A549 (cell line): ENCODE data around the gene BCO2. TPM values are rescaled to one million over a fixed set of nuclear protein-coding genes. Genes with fewer than 3 reads are reported as not detected.

Experiments
- ATAC-seq, 2 experiments: fragments of 200-7000 bp in 1 of 2; fragments of >200 bp in 1 of 2; cut with Nextera tagmentation in 1 of 2; cut with Tn5 transposase in 1 of 2; 3 replicates each; pipeline versions ENCODE4 v1.8.0 to v1.9.1; 2018 to 2020; ENCODE audit warnings: mild to moderate bottlenecking in 1 of 2, moderate library complexity in 1 of 2
- CTCF ChIA-PET: fragments of 300-600 bp; sonication (Branson Sonifier 250); formaldehyde crosslinking; extraction: SDS; loops from one replicate; lab custom pipeline; 2021; ENCODE audit warnings: antibody characterized with exemption, inconsistent platforms; lab: Yijun Ruan, JAX
- POLR2A ChIA-PET: fragments of 350-600 bp; formaldehyde crosslinking; extraction: SDS; loops from one replicate; lab custom pipeline; 2021; ENCODE audit warnings: antibody characterized with exemption, inconsistent platforms; lab: Yijun Ruan, JAX
- DNase-seq, 2 experiments: peaks; one replicate each; pipeline versions ENCODE4 v3.0.0 to v3.0.0-alpha.2; 2011 to 2016; ENCODE audit warnings: low read depth in 1 of 2, low spot score in 1 of 2
- FAIRE-seq: peaks from 2 replicates; lab custom pipeline; 2011; peaks lifted over from hg19 to GRCh38; lab: Jason Lieb, UNC
- H3K27ac ChIP-seq, 2 experiments: fragments of >200 bp; sonication (Bioruptor Twin); formaldehyde crosslinking; 3 replicates each; pipeline ENCODE4 v1.5.1; 2016 to 2017
- H3K4me1 ChIP-seq: fragments of >200 bp; sonication (Bioruptor Twin); formaldehyde crosslinking; 3 replicates; pipeline ENCODE4 v1.6.1; 2016
- H3K4me2 ChIP-seq: fragments of >200 bp; sonication (Bioruptor Twin); formaldehyde crosslinking; 3 replicates; pipeline ENCODE4 v1.6.1; 2016
- H3K4me3 ChIP-seq: fragments of >200 bp; sonication (Bioruptor Twin); formaldehyde crosslinking; 3 replicates; pipeline ENCODE4 v1.5.1; 2016
- H3K9me3 ChIP-seq: fragments of >200 bp; sonication (Bioruptor Twin); formaldehyde crosslinking; 3 replicates; pipeline ENCODE4 v1.6.1; 2016
- ATOH8 ChIP-seq: fragments of 250-450 bp; sonication (Bioruptor Pico); IDR thresholded peaks from 2 replicates; pipeline ENCODE4 v1.5.0; 2020; ENCODE audit warnings: low read depth, mild to moderate bottlenecking, moderate library complexity
- BCL3 ChIP-seq: fragments of >200 bp; sonication (Bioruptor Twin); formaldehyde crosslinking; IDR thresholded peaks from 3 replicates; pipeline ENCODE4 v1.6.1; 2016
- BHLHE40 ChIP-seq: IDR thresholded peaks from 2 replicates; pipeline ENCODE4 v1.6.1; 2012; ENCODE audit warnings: low read depth, low read length, inconsistent platforms
- CBX2 ChIP-seq: fragments of 200-600 bp; sonication (generic); IDR thresholded peaks from 2 replicates; pipeline ENCODE4 v1.6.1; 2016; ENCODE audit warnings: low read depth, mild to moderate bottlenecking, borderline replicate concordance
- CHD2 ChIP-seq: fragments of 150-350 bp; IDR thresholded peaks from 2 replicates; pipeline ENCODE4 v1.6.1; 2014; ENCODE audit warnings: low read length; ENCODE audit not compliant: partially characterized antibody
- ELK1 ChIP-seq: fragments of 150-350 bp; IDR thresholded peaks from 2 replicates; pipeline ENCODE4 v1.6.1; 2014; ENCODE audit warnings: low read depth, mild to moderate bottlenecking, low read length
- ESRRA ChIP-seq: fragments of 150-350 bp; IDR thresholded peaks from 2 replicates; pipeline ENCODE4 v1.6.1; 2014; ENCODE audit warnings: mild to moderate bottlenecking, low read length, borderline replicate concordance
- FOSB ChIP-seq: fragments of 250-450 bp; sonication (Bioruptor Pico); IDR thresholded peaks from 2 replicates; pipeline ENCODE4 v1.5.0; 2020; ENCODE audit warnings: mild to moderate bottlenecking, moderate library complexity
- HDAC2 ChIP-seq: fragments of 200-600 bp; sonication (generic); IDR thresholded peaks from 2 replicates; pipeline ENCODE4 v1.6.1; 2016
- HOXB13 ChIP-seq: fragments of 250-450 bp; sonication (Bioruptor Pico); IDR thresholded peaks from 2 replicates; pipeline ENCODE4 v1.5.0; 2020; ENCODE audit warnings: low read depth, mild to moderate bottlenecking, moderate library complexity
- JUNB ChIP-seq: fragments of >200 bp; sonication (Bioruptor Twin); formaldehyde crosslinking; IDR thresholded peaks from 2 replicates; pipeline ENCODE4 v1.6.1; 2016
- KDM1A ChIP-seq: fragments of 200-600 bp; sonication (generic); IDR thresholded peaks from 2 replicates; pipeline ENCODE4 v1.6.1; 2016; ENCODE audit warnings: low read depth, mild to moderate bottlenecking
- KDM5A ChIP-seq: fragments of 200-600 bp; sonication (generic); IDR thresholded peaks from 2 replicates; pipeline ENCODE4 v1.6.1; 2016; ENCODE audit warnings: antibody characterized with exemption, mild to moderate bottlenecking
- MAFK ChIP-seq: fragments of 450-650 bp; IDR thresholded peaks from 2 replicates; pipeline ENCODE4 v1.6.1; 2014; ENCODE audit not compliant: partially characterized antibody
- NPAS2 ChIP-seq: fragments of 250-450 bp; sonication (Bioruptor Pico); IDR thresholded peaks from 2 replicates; pipeline ENCODE4 v1.8.0; 2022; ENCODE audit warnings: mild to moderate bottlenecking, moderate library complexity, borderline replicate concordance
- NR3C1 ChIP-seq: fragments of >200 bp; sonication (Bioruptor Twin); formaldehyde crosslinking; IDR thresholded peaks from 3 replicates; pipeline ENCODE4 v1.6.1; 2017
- PBX3 ChIP-seq: IDR thresholded peaks from 2 replicates; pipeline ENCODE4 v1.6.1; 2012
- PHF8 ChIP-seq: fragments of 200-600 bp; sonication (generic); IDR thresholded peaks from 2 replicates; pipeline ENCODE4 v1.6.1; 2016; ENCODE audit warnings: low read depth, mild to moderate bottlenecking, antibody characterized with exemption, moderate library complexity, borderline replicate concordance
- POLR2AphosphoS2 ChIP-seq: conservative IDR thresholded peaks from 2 replicates; pipeline ENCODE4 v1.6.1; 2012; ENCODE audit warnings: low read length, improper control_type of control experiment, inconsistent platforms
- RARB ChIP-seq: fragments of 250-450 bp; sonication (Bioruptor Pico); IDR thresholded peaks from 2 replicates; pipeline ENCODE4 v1.8.0; 2021; ENCODE audit warnings: mild to moderate bottlenecking, moderate library complexity
- RCOR1 ChIP-seq: fragments of 150-350 bp; IDR thresholded peaks from 2 replicates; pipeline ENCODE4 v1.6.1; 2014; ENCODE audit warnings: antibody characterized with exemption, low read length, low read depth
- REST ChIP-seq: fragments of 200-600 bp; sonication (generic); IDR thresholded peaks from 2 replicates; pipeline ENCODE4 v1.6.1; 2016; ENCODE audit warnings: antibody characterized with exemption, mild to moderate bottlenecking, moderate library complexity
- SMC3 ChIP-seq: fragments of >200 bp; sonication (Bioruptor Twin); formaldehyde crosslinking; IDR thresholded peaks from 3 replicates; pipeline ENCODE4 v1.6.1; 2018; ENCODE audit warnings: inconsistent platforms
- TP53 ChIP-seq: fragments of 250-450 bp; sonication (Bioruptor Pico); IDR thresholded peaks from 2 replicates; pipeline ENCODE4 v1.5.0; 2021; ENCODE audit warnings: mild to moderate bottlenecking, moderate library complexity
- ZC3H11A ChIP-seq: fragments of 450-650 bp; IDR thresholded peaks from 2 replicates; pipeline ENCODE4 v1.6.1; 2014; ENCODE audit warnings: antibody characterized with exemption, mild to moderate bottlenecking
- ZFP36 ChIP-seq: fragments of 450-650 bp; IDR thresholded peaks from 2 replicates; pipeline ENCODE4 v1.6.1; 2014; ENCODE audit warnings: borderline replicate concordance; ENCODE audit not compliant: partially characterized antibody
- ZNF302 ChIP-seq: fragments of 250-450 bp; sonication (Bioruptor Pico); IDR thresholded peaks from 2 replicates; pipeline ENCODE4 v1.9.0; 2021; ENCODE audit warnings: inconsistent platforms, mild to moderate bottlenecking, moderate library complexity
- WGBS: methylation state at CpG from one replicate; pipeline ENCODE4 v1.1.6; 2017; ENCODE audit errors: missing lambda C conversion rate; 5-methylcytosine and 5-hydroxymethylcytosine counted together
- polyA plus RNA-seq, 4 experiments: library from polyadenylated mRNA; depleted of rRNA in 3 of 4; stranded (reverse); fragments of >200 nt; fragmentation: RNase III in 1 of 4; extraction: RNeasy Plus Mini Kit Qiagen cat#74134 plus additional on column Dnase treatment in 1 of 4; gene quantifications; 2 replicates in 3 of 4; 3 replicates in 1 of 4; pipeline ENCODE4 v1.2.3, GENCODE V29; 2011 to 2017
- TF ChIP-seq, protein P1 (sequence below): fragments of 250-450 bp; sonication (Bioruptor Pico); IDR thresholded peaks from 2 replicates; pipeline ENCODE4 v1.5.0; 2021; ENCODE audit warnings: mild to moderate bottlenecking, moderate library complexity, borderline replicate concordance

The BCO2 gene
- polyA plus RNA-seq, 2 of the 4 experiments (the other 2 are of a cell fraction): 1.3 to 1.9 TPM

DNA sequence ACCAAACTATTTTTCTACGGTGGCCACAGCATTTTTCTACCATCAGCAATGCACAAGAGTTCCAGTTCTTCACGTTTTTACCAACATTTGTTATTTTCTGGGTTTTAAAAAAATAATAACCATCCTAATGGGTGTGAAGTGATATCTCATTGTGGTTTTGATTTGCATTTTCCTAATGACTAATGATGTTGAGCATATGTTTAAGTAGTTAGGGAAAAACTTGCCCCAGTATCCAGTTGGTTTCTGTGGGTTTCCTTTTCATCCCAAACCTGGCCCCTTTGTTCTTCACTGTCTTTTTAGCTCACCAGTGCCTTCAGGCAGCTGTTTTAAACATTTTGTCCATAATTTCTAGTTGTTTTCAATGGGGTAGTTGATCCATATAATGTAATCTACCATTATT lies 36.2 kb downstream of the BCO2 start:
- 35% methylated on average over 2 of the region's 2 CpGs for WGBS
- no peak for DNase-seq
- Histone ChIP-seq H3K9me3 (no peaks in the 10 kb centered on the region), H3K27ac (no peak overlapping the region), H3K4me1 (0 out of 3 replicates have a peak, but pooled peaks cover 7% of the 10 kb centered on the region)
- FAIRE-seq: no peak
- no peak for ATAC-seq
- POLR2A ChIA-PET: no interaction called here
- CTCF ChIA-PET: interaction anchor here (1.4 kb wide), 1 partner anchor 9 kb away, joined by 3 read pairs; no protein-coding TSS in a partner anchor
- TF ChIP-seq, protein P1, sequence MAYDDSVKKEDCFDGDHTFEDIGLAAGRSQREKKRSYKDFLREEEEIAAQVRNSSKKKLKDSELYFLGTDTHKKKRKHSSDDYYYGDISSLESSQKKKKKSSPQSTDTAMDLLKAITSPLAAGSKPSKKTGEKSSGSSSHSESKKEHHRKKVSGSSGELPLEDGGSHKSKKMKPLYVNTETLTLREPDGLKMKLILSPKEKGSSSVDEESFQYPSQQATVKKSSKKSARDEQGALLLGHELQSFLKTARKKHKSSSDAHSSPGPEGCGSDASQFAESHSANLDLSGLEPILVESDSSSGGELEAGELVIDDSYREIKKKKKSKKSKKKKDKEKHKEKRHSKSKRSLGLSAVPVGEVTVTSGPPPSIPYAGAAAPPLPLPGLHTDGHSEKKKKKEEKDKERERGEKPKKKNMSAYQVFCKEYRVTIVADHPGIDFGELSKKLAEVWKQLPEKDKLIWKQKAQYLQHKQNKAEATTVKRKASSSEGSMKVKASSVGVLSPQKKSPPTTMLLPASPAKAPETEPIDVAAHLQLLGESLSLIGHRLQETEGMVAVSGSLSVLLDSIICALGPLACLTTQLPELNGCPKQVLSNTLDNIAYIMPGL: no peak
- TF ChIP-seq KDM1A (no peak), PHF8 (no peak), JUNB (no peak), CBX2 (no peak), HDAC2 (no peak), PBX3 (no peak), MAFK (no peak), HOXB13 (CRISPR knock-in tag) (no peak), SMC3 (no peak), FOSB (no peak), KDM5A (no peak), RCOR1 (no peak), BHLHE40 (no peak), RARB (no peak), REST (no peak), BCL3 (no peak), ELK1 (no peak), ESRRA (no peak)
- TF ChIP-seq, all 56 proteins: peak for 0
- no peak overlapping the region for H3K4me3 ChIP-seq
- H3K4me2 ChIP-seq: no peak overlapping the region

DNA sequence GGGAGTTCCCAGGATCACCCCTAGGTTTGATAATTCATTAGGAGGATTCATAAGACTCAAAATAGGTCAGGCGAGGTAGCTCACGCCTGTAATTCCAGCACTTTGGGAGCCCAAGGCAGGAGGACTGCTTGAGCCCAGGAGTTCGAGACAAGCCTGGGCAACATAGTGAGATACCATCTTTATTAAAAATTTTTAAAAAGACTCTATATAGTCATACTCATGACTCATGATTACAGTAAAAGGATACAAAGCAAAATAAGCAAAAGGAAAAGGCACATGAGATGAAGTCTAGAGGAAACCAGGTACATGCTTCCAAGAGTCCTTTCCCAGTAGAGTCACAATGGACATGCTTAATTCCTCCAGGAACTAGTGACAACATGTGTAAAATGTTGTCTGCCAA lies 37.0 kb downstream of the BCO2 start:
- Histone ChIP-seq H3K9me3 (no peaks in the 10 kb centered on the region), H3K4me3 (no peak overlapping the region), H3K27ac (no peak overlapping the region), H3K4me1 (0 out of 3 replicates have a peak, but pooled peaks cover 7% of the 10 kb centered on the region), H3K4me2 (no peak overlapping the region)
- ChIA-PET POLR2A (no interaction called here), CTCF (interaction anchor here (1.4 kb wide), 1 partner anchor 8 kb away, joined by 3 read pairs; no protein-coding TSS in a partner anchor)
- FAIRE-seq (no peak), DNase-seq (no peak), ATAC-seq (no peak)
- whole genome bisulfite sequencing: 38% methylated on average over 3 of the region's 3 CpGs
- TF ChIP-seq TP53 (CRISPR knock-in tag) (no peak), ZC3H11A (no peak), POLR2AphosphoS2 (no peak), ZNF302 (CRISPR knock-in tag) (no peak), JUNB (no peak), NR3C1 (no peak), NPAS2 (CRISPR knock-in tag) (no peak), CHD2 (no peak), ATOH8 (CRISPR knock-in tag) (no peak), ZFP36 (no peak)
- TF ChIP-seq, protein P1: no peak
